H1 (cell line): ENCODE data around the gene SCCPDH. TPM values are rescaled to one million over a fixed set of nuclear protein-coding genes. Genes with fewer than 3 reads are reported as not detected.

Source experiments
- CTCF ChIA-PET: fragments of 300-600 bp; sonication (Branson Sonifier 250); formaldehyde crosslinking; loops from one replicate; lab custom pipeline; 2021; ENCODE audit not compliant: partially characterized antibody; lab: Charles Lee
- POLR2A ChIA-PET: fragments of 300-600 bp; sonication (Branson Sonifier 250); formaldehyde crosslinking; loops from one replicate; lab custom pipeline; 2021; ENCODE audit warnings: inconsistent platforms; ENCODE audit not compliant: partially characterized antibody; lab: Charles Lee
- DNase-seq, 2 experiments: peaks; one replicate each; pipeline versions ENCODE4 v3.0.0 to v3.0.0-alpha.2; 2010 to 2022; ENCODE audit warnings: low spot score in 2 of 2, low read depth in 1 of 2, mixed read lengths in 1 of 2
- FAIRE-seq: peaks from 2 replicates; lab custom pipeline; 2011; peaks lifted over from hg19 to GRCh38; lab: Jason Lieb, UNC
- H2AFZ ChIP-seq: 2 replicates; pipeline ENCODE4 v1.8.1; 2012; ENCODE audit warnings: low read length, inconsistent platforms
- H2AK5ac ChIP-seq: 2 replicates; pipeline ENCODE4 v1.6.1; 2013; ENCODE audit warnings: low read depth, low read length
- H2BK120ac ChIP-seq: replicated peaks from 2 replicates; pipeline ENCODE3; 2013; ENCODE audit warnings: low read depth, low read length, inconsistent platforms
- H2BK12ac ChIP-seq: 2 replicates; pipeline ENCODE4 v1.6.1; 2013; ENCODE audit warnings: low read depth, low read length
- H2BK15ac ChIP-seq: 2 replicates; pipeline ENCODE4 v1.6.1; 2013; ENCODE audit warnings: low read length
- H2BK20ac ChIP-seq: 2 replicates; pipeline ENCODE4 v1.6.1; 2013; ENCODE audit warnings: low read length
- H2BK5ac ChIP-seq: 2 replicates; pipeline ENCODE4 v1.6.1; 2013; ENCODE audit warnings: low read depth, low read length
- H3K14ac ChIP-seq: 2 replicates; pipeline ENCODE4 v1.6.1; 2013; ENCODE audit warnings: inconsistent platforms; ENCODE audit not compliant: insufficient read length
- H3K18ac ChIP-seq: 2 replicates; pipeline ENCODE4 v1.6.1; 2013; ENCODE audit warnings: low read length; ENCODE audit errors: extremely low read depth
- H3K23ac ChIP-seq: 2 replicates; pipeline ENCODE4 v1.6.1; 2013; ENCODE audit warnings: inconsistent platforms; ENCODE audit not compliant: insufficient read length
- H3K23me2 ChIP-seq: 2 replicates; pipeline ENCODE4 v1.6.1; 2013; ENCODE audit warnings: low read depth, low read length
- H3K27ac ChIP-seq: 2 replicates; pipeline ENCODE4 v1.6.1; 2011; ENCODE audit warnings: low read depth, low read length, inconsistent platforms
- H3K27me3 ChIP-seq, 4 experiments: replicated peaks in 1 of 4; 1 replicate in 1 of 4; 2 replicates in 3 of 4; pipeline versions ENCODE4 v1.6.1 to v1.8.1; 2011 to 2013; ENCODE audit warnings: low read length in 3 of 4, mild to moderate bottlenecking in 3 of 4, inconsistent platforms in 2 of 4, mixed read lengths in 2 of 4, moderate library complexity in 1 of 4; ENCODE audit not compliant: control insufficient read depth in 3 of 4, insufficient read depth in 3 of 4; ENCODE audit errors: extremely low read depth in 1 of 4
- H3K36me3 ChIP-seq, 4 experiments: 2 replicates each; pipeline versions ENCODE4 v1.6.1 to v1.8.1; 2011 to 2013; ENCODE audit warnings: mild to moderate bottlenecking in 4 of 4, low read length in 3 of 4, moderate library complexity in 2 of 4, control low read depth in 1 of 4, inconsistent platforms in 1 of 4; ENCODE audit not compliant: insufficient read depth in 4 of 4, control insufficient read depth in 2 of 4
- H3K4ac ChIP-seq: replicated peaks from 2 replicates; pipeline ENCODE3; 2013; ENCODE audit warnings: low read length, low read depth, mixed read lengths, inconsistent platforms; ENCODE audit not compliant: insufficient read length
- H3K4me1 ChIP-seq, 4 experiments: replicated peaks in 1 of 4; 1 replicate in 1 of 4; 2 replicates in 3 of 4; pipeline versions ENCODE4 v1.6.1 to v1.8.1; 2011 to 2013; ENCODE audit warnings: low read length in 3 of 4, inconsistent platforms in 2 of 4, mixed read lengths in 1 of 4; ENCODE audit not compliant: insufficient read depth in 4 of 4, control insufficient read depth in 3 of 4
- H3K4me2 ChIP-seq, 2 experiments: 2 replicates each; pipeline versions ENCODE4 v1.6.1 to v1.8.1; 2011 to 2013; ENCODE audit warnings: low read depth in 2 of 2, low read length in 2 of 2, control low read depth in 1 of 2, inconsistent platforms in 1 of 2, mild to moderate bottlenecking in 1 of 2; ENCODE audit not compliant: insufficient read depth in 1 of 2
- H3K4me3 ChIP-seq, 4 experiments: fragments of 200-600, 300-600 bp in 1 of 4; sonication (generic), shearing (Covaris generic), sonication (Bioruptor Twin) in 1 of 4; 2 replicates each; pipeline versions ENCODE4 v1.5.1 to v1.8.1; 2011 to 2016; ENCODE audit warnings: low read length in 4 of 4, low read depth in 3 of 4, control low read depth in 2 of 4, inconsistent platforms in 2 of 4, mild to moderate bottlenecking in 2 of 4, mixed read lengths in 1 of 4, moderate library complexity in 1 of 4; ENCODE audit not compliant: insufficient read depth in 2 of 4; ENCODE audit errors: extremely low read depth in 1 of 4
- H3K56ac ChIP-seq: replicated peaks from 2 replicates; pipeline ENCODE3; 2013; ENCODE audit warnings: low read depth, mild to moderate bottlenecking, mixed read lengths, low read length, inconsistent platforms; ENCODE audit not compliant: insufficient read length
- H3K79me1 ChIP-seq: 2 replicates; pipeline ENCODE4 v1.6.1; 2013; ENCODE audit warnings: low read depth, low read length, control low read depth
- H3K79me2 ChIP-seq, 2 experiments: 2 replicates each; pipeline versions ENCODE4 v1.6.1 to v1.8.1; 2012 to 2013; ENCODE audit warnings: low read length in 2 of 2, mild to moderate bottlenecking in 2 of 2, inconsistent platforms in 1 of 2; ENCODE audit not compliant: insufficient read depth in 2 of 2, control insufficient read depth in 1 of 2
- H3K9ac ChIP-seq, 4 experiments: replicated peaks in 1 of 4; 1 replicate in 1 of 4; 2 replicates in 3 of 4; pipeline versions ENCODE4 v1.6.1 to v1.8.1; 2011 to 2013; ENCODE audit warnings: low read depth in 3 of 4, low read length in 3 of 4, control low read depth in 2 of 4, mild to moderate bottlenecking in 2 of 4, moderate library complexity in 2 of 4, inconsistent platforms in 1 of 4; ENCODE audit errors: extremely low read depth in 1 of 4
- H3K9me3 ChIP-seq, 2 experiments: 2 replicates each; pipeline versions ENCODE4 v1.6.1 to v1.8.1; 2012 to 2013; ENCODE audit warnings: mild to moderate bottlenecking in 2 of 2, moderate library complexity in 2 of 2, control low read depth in 1 of 2, inconsistent platforms in 1 of 2, low read depth in 1 of 2, low read length in 1 of 2, mixed read lengths in 1 of 2; ENCODE audit not compliant: insufficient read depth in 2 of 2
- H4K20me1 ChIP-seq, 2 experiments: replicated peaks in 1 of 2; 2 replicates each; pipeline versions ENCODE3 to v1.8.1; 2011 to 2013; ENCODE audit warnings: inconsistent platforms in 2 of 2, low read length in 2 of 2, mild to moderate bottlenecking in 1 of 2; ENCODE audit not compliant: insufficient read depth in 2 of 2, control insufficient read depth in 1 of 2
- H4K5ac ChIP-seq: 2 replicates; pipeline ENCODE4 v1.6.1; 2013; ENCODE audit warnings: low read length, low read depth, mixed read lengths, inconsistent platforms; ENCODE audit not compliant: insufficient read length
- H4K8ac ChIP-seq: 2 replicates; pipeline ENCODE4 v1.8.0; 2013; ENCODE audit warnings: mild to moderate bottlenecking, moderate library complexity, low read length, inconsistent platforms; ENCODE audit not compliant: insufficient read depth; ENCODE audit errors: extremely low read depth
- H4K91ac ChIP-seq: replicated peaks from 2 replicates; pipeline ENCODE3; 2013; ENCODE audit warnings: low read length, mixed read lengths, inconsistent platforms; ENCODE audit not compliant: insufficient read length
- POLR2AphosphoS5 ChIP-seq: IDR thresholded peaks from 2 replicates; pipeline ENCODE4 v1.6.1; 2011; ENCODE audit warnings: low read depth, low read length
- WGBS, 2 experiments: shearing (Covaris generic) in 1 of 2; methylation state at CpG; one replicate each; pipeline versions ENCODE4 v1.1.6 to v1.1.7; 2013 to 2015; ENCODE audit warnings: low lambda C conversion rate in 2 of 2, mixed read lengths in 2 of 2, inconsistent platforms in 1 of 2, low coverage in 1 of 2, missing lambda C conversion rate in 1 of 2; ENCODE audit not compliant: insufficient replicate concordance in 2 of 2, insufficient coverage in 1 of 2, insufficient read length in 1 of 2; ENCODE audit errors: extremely low coverage in 1 of 2, missing lambda C conversion rate in 1 of 2; 5-methylcytosine and 5-hydroxymethylcytosine counted together
- polyA plus RNA-seq, 7 experiments: library from polyadenylated mRNA; depleted of rRNA in 3 of 7; stranded (reverse) in 5 of 7; unstranded in 2 of 7; fragments of >200 nt in 5 of 7; fragments of 200-250 nt in 2 of 7; gene quantifications; 1 replicate in 5 of 7; 2 replicates in 1 of 7; 4 replicates in 1 of 7; pipeline versions ENCODE4 v1.2.1 to v1.2.3, GENCODE V29; 2011 to 2013; ENCODE audit warnings: missing spikeins in 2 of 7, mixed read lengths in 2 of 7
- total RNA-seq: library from RNA; stranded (reverse); fragmentation: NEBNext Ultra II Directional; extraction: Animal tissue kit (Norgen Biotek cat#: 25700); gene quantifications from 2 replicates; pipeline ENCODE4 v1.2.1, GENCODE V29; 2021

Gene SCCPDH
- total and polyA plus RNA-seq, 2 of the 8 experiments (the other 6 are each of a cell fraction or from before 2014, with no cell fraction given): 9.5 to 17.0 TPM

DNA sequence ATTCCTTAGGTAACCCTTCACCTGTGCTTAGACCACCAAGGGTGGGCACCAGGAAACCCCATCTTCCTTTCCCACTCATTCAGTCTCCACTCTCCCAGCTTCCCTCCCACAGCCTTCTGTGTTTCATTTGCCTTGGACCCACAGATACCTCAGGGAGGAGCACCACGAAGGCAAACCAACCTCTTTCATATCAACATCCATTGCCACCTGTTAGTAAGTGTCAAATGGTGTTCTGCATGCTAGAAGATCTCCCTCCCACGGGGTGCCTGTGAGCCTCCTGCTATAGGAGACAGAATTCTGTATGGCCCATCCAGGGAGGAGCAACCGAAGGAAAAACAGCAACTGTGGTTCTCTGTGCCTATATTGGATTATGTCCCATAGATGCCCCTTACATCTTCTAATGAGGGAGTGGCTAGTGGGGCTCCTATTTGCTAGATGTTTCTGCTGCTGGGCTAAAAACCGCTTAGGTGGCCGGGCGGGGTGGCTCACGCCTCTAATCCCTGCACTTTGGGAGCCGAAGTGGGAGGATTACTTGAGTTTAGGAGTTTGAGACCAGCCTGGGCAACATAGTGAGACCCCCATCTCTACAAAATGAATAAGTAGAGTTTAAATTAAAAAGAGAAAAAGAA, 25.6 kb upstream of the SCCPDH start:
- peak overlapping the region in 2 of 4 experiments; percentile 19 to 33; a peak in 1 of 8 replicates for H3K4me3 ChIP-seq
- no peak overlapping the region for H2BK20ac ChIP-seq
- CTCF ChIA-PET: interaction anchor here (1.3 to 11.0 kb wide), 3 partner anchors 11 to 45 kb away, joined by 3 to 91 read pairs (median 66); no protein-coding TSS in a partner anchor
- H3K4ac ChIP-seq: no peak overlapping the region
- TF ChIP-seq POLR2AphosphoS5: no peak
- H3K18ac ChIP-seq: no peak overlapping the region
- no peak overlapping the region for H4K8ac ChIP-seq
- 90% methylated on average over 8 of the region's 8 CpGs; no CpG with 5 or more reads in 1 of the 2 experiments for WGBS, 2 experiments
- no peak overlapping the region for H3K23ac ChIP-seq
- H3K9ac ChIP-seq: no peak overlapping the region
- H3K79me2 ChIP-seq: no peaks in the 10 kb centered on the region
- no peaks in the 10 kb centered on the region for H3K79me1 ChIP-seq
- H4K91ac ChIP-seq: no peak overlapping the region
- no peaks in the 10 kb centered on the region for H3K4me1 ChIP-seq
- no peak overlapping the region for H3K56ac ChIP-seq
- no peaks in the 10 kb centered on the region for H3K36me3 ChIP-seq
- no peaks in the 10 kb centered on the region for H3K27me3 ChIP-seq
- H3K9me3 ChIP-seq: peaks cover 0 to 2% of the 10 kb centered on the region in 2 experiments; a peak in 1 of 4 replicates
- H2BK15ac ChIP-seq: no peak overlapping the region
- no peak overlapping the region for H2BK120ac ChIP-seq
- POLR2A ChIA-PET: no interaction called here
- no peak overlapping the region for H2BK12ac ChIP-seq
- H4K20me1 ChIP-seq: no peaks in the 10 kb centered on the region
- no peak overlapping the region for H2AK5ac ChIP-seq
- H2BK5ac ChIP-seq: no peak overlapping the region
- no peak overlapping the region for H4K5ac ChIP-seq
- H3K27ac ChIP-seq: no peak overlapping the region
- H3K14ac ChIP-seq: no peak overlapping the region
- H3K4me2 ChIP-seq: 0 out of 4 replicates have a peak overlapping the region, but pooled peaks of 1 of the 2 experiments have one; percentile 37
- no peak for FAIRE-seq
- no peak for DNase-seq
- H2AFZ ChIP-seq: peak overlapping the region; percentile 79; the same call in 1 of the 2 replicates
- H3K23me2 ChIP-seq: no peaks in the 10 kb centered on the region
